Measurements from ENCODE around the gene DAPP1.

- no peak for TF ChIP-seq POLR2A (IDR thresholded peaks at IDR 0.05; ENCODE audit: low read length)
- TF ChIP-seq GATA1 (IDR thresholded peaks at IDR 0.05; ENCODE audit: low read depth, low read length), result no peak
Observed at GRCh38 chr4:99893029-99893428, 76.4 kb downstream of the DAPP1 start.

All from erythroblast (primary cell).